Neural cell (in vitro differentiated cells): Measurements from ENCODE around the gene NAA35. TPM values are rescaled to one million over a fixed set of nuclear protein-coding genes. Genes with fewer than 3 reads are reported as not detected.

Source experiments
- H2AFZ ChIP-seq: fragments of 200-600, 300-800 bp; sonication (generic), shearing (Covaris generic); 2 replicates; pipeline ENCODE4 v1.6.0; 2014; ENCODE audit warnings: low read depth, mild to moderate bottlenecking, antibody characterized with exemption, low read length, moderate library complexity
- H3F3A ChIP-seq: fragments of 200-600 bp; shearing (Covaris generic); 2 replicates; pipeline ENCODE4 v1.6.1; 2016; ENCODE audit warnings: mild to moderate bottlenecking, moderate library complexity, mixed read lengths, antibody characterized with exemption, low read length; ENCODE audit not compliant: insufficient read depth, poor library complexity, severe bottlenecking
- H3K27ac ChIP-seq: fragments of 200-600, 300-800 bp; sonication (generic), shearing (Covaris generic); 2 replicates; pipeline ENCODE4 v1.5.1; 2014; ENCODE audit warnings: mild to moderate bottlenecking, low read length, moderate library complexity
- H3K27me3 ChIP-seq: fragments of 300-800, 200-600 bp; sonication (generic), shearing (Covaris generic); 2 replicates; pipeline ENCODE4 v1.6.0; 2014; ENCODE audit warnings: mild to moderate bottlenecking, low read depth, low read length, moderate library complexity; ENCODE audit not compliant: insufficient read depth
- H3K36me3 ChIP-seq: fragments of 300-800, 200-600 bp; sonication (generic), shearing (Covaris generic); 2 replicates; pipeline ENCODE4 v1.5.1; 2014; ENCODE audit warnings: mild to moderate bottlenecking, antibody characterized with exemption, low read length, moderate library complexity; ENCODE audit not compliant: insufficient read depth
- H3K4me2 ChIP-seq: fragments of 300-800, 200-600 bp; sonication (generic), shearing (Covaris generic); 2 replicates; pipeline ENCODE4 v1.6.0; 2014; ENCODE audit warnings: mild to moderate bottlenecking, low read length
- H3K4me3 ChIP-seq: fragments of 300-800, 200-600 bp; sonication (generic), shearing (Covaris generic); 2 replicates; pipeline ENCODE4 v1.5.1; 2014; ENCODE audit warnings: mild to moderate bottlenecking, low read length, moderate library complexity
- H3K79me2 ChIP-seq: fragments of 200-600 bp; shearing (Covaris generic); replicated peaks from 2 replicates; pipeline ENCODE4 v1.6.0; 2014; ENCODE audit warnings: mild to moderate bottlenecking, low read length, moderate library complexity; ENCODE audit not compliant: insufficient read depth
- H3K9ac ChIP-seq: fragments of 300-800, 200-600 bp; sonication (generic), shearing (Covaris generic); 2 replicates; pipeline ENCODE4 v1.6.1; 2016; ENCODE audit warnings: mild to moderate bottlenecking, low read length, mixed read lengths
- H3K9me2 ChIP-seq: fragments of 200-600 bp; shearing (Covaris generic); 2 replicates; pipeline ENCODE4 v1.6.1; 2016; ENCODE audit warnings: mild to moderate bottlenecking, low read length, mixed read lengths; ENCODE audit not compliant: insufficient read depth
- H3K9me3 ChIP-seq: fragments of 200-600, 300-800 bp; sonication (generic), shearing (Covaris generic); 2 replicates; pipeline ENCODE4 v1.6.1; 2016; ENCODE audit warnings: mild to moderate bottlenecking, mixed run types, low read length, moderate library complexity, mixed read lengths
- H4K20me1 ChIP-seq: fragments of 200-600 bp; shearing (Covaris generic); 2 replicates; pipeline ENCODE4 v1.6.1; 2016; ENCODE audit warnings: mild to moderate bottlenecking, mixed run types; ENCODE audit not compliant: insufficient read depth
- EP300 ChIP-seq: fragments of 450-650 bp; conservative IDR thresholded peaks from 2 replicates; pipeline ENCODE4 v1.6.1; 2014; ENCODE audit warnings: antibody characterized with exemption, mild to moderate bottlenecking, moderate library complexity; ENCODE audit not compliant: poor library complexity, severe bottlenecking
- EZH2 ChIP-seq: fragments of 200-600, 300-800 bp; shearing (Covaris generic), sonication (generic); IDR thresholded peaks from 2 replicates; pipeline ENCODE4 v1.6.1; 2014; ENCODE audit warnings: antibody characterized with exemption, low read length, borderline replicate concordance, mild to moderate bottlenecking; ENCODE audit not compliant: insufficient read depth, poor library complexity, severe bottlenecking
- MXI1 ChIP-seq: fragments of 450-650 bp; conservative IDR thresholded peaks from 2 replicates; pipeline ENCODE4 v1.6.1; 2014; ENCODE audit warnings: antibody characterized with exemption, mild to moderate bottlenecking; ENCODE audit not compliant: poor library complexity, severe bottlenecking
- POLR2AphosphoS5 ChIP-seq: IDR thresholded peaks from 2 replicates; pipeline ENCODE4 v1.6.1; 2012
- RAD21 ChIP-seq: fragments of 450-650 bp; conservative IDR thresholded peaks from 2 replicates; pipeline ENCODE4 v1.6.1; 2014; ENCODE audit warnings: antibody characterized with exemption, mild to moderate bottlenecking, moderate library complexity
- SMC3 ChIP-seq: fragments of 450-650 bp; conservative IDR thresholded peaks from 2 replicates; pipeline ENCODE4 v1.6.1; 2014; ENCODE audit warnings: antibody characterized with exemption, mild to moderate bottlenecking, moderate library complexity; ENCODE audit not compliant: poor library complexity
- TAF1 ChIP-seq: IDR thresholded peaks from 2 replicates; pipeline ENCODE4 v1.6.1; 2012; ENCODE audit warnings: low read depth
- polyA plus RNA-seq: library from polyadenylated mRNA; depleted of rRNA; stranded (reverse); fragments of >200 nt; gene quantifications from 2 replicates; pipeline ENCODE4 v1.2.3, GENCODE V29; 2014
- TF ChIP-seq, protein P1 (sequence below): fragments of 450-650 bp; IDR thresholded peaks from 2 replicates; pipeline ENCODE4 v1.5.1; 2014; ENCODE audit warnings: antibody characterized with exemption, mild to moderate bottlenecking, moderate library complexity; ENCODE audit not compliant: poor library complexity, severe bottlenecking
- TF ChIP-seq, protein P2 (sequence below): IDR thresholded peaks from 2 replicates; pipeline ENCODE4 v1.6.1; 2012; ENCODE audit warnings: borderline replicate concordance

NAA35 gene
- polyA plus RNA-seq, 1 donor from 2014 or later = 26.0 TPM

DNA sequence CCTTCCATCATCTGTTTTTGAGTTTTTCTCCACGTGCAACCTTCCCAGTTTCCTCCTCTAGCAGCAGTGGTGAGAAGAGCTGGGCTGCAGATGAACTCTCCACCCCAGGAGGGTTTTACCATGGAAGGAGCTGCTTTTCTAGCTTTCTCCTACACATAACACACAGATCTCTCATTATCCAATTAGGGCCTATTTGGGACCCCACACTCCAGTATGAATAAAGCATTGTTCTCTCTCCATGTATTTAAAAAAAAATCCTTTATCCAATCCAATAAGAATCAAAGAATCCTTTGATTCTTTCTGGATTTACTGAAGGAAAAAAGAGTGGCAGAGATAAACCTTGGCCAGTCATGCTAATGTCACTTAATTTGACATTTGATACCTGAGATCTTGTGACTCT, 31.6 kb upstream of the NAA35 start:
- no peak overlapping the region for H3K9ac ChIP-seq
- no peaks in the 10 kb centered on the region for H3K9me2 ChIP-seq
- H3K36me3 ChIP-seq = no peaks in the 10 kb centered on the region
- peak overlapping the region; percentile 3 for H3K4me2 ChIP-seq
- no peaks in the 10 kb centered on the region for H3K9me3 ChIP-seq
- H3K27me3 ChIP-seq = no peaks in the 10 kb centered on the region
- H3K79me2 ChIP-seq = no peaks in the 10 kb centered on the region
- H2AFZ ChIP-seq = no peak overlapping the region
- no peaks in the 10 kb centered on the region for H4K20me1 ChIP-seq
- H3F3A ChIP-seq = no peaks in the 10 kb centered on the region
- TF ChIP-seq, protein P1, sequence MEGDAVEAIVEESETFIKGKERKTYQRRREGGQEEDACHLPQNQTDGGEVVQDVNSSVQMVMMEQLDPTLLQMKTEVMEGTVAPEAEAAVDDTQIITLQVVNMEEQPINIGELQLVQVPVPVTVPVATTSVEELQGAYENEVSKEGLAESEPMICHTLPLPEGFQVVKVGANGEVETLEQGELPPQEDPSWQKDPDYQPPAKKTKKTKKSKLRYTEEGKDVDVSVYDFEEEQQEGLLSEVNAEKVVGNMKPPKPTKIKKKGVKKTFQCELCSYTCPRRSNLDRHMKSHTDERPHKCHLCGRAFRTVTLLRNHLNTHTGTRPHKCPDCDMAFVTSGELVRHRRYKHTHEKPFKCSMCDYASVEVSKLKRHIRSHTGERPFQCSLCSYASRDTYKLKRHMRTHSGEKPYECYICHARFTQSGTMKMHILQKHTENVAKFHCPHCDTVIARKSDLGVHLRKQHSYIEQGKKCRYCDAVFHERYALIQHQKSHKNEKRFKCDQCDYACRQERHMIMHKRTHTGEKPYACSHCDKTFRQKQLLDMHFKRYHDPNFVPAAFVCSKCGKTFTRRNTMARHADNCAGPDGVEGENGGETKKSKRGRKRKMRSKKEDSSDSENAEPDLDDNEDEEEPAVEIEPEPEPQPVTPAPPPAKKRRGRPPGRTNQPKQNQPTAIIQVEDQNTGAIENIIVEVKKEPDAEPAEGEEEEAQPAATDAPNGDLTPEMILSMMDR = no peak
- TF ChIP-seq EP300 (peak; percentile 45), POLR2AphosphoS5 (peak; percentile 33), RAD21 (no peak), TAF1 (no peak)
- TF ChIP-seq, protein P2, sequence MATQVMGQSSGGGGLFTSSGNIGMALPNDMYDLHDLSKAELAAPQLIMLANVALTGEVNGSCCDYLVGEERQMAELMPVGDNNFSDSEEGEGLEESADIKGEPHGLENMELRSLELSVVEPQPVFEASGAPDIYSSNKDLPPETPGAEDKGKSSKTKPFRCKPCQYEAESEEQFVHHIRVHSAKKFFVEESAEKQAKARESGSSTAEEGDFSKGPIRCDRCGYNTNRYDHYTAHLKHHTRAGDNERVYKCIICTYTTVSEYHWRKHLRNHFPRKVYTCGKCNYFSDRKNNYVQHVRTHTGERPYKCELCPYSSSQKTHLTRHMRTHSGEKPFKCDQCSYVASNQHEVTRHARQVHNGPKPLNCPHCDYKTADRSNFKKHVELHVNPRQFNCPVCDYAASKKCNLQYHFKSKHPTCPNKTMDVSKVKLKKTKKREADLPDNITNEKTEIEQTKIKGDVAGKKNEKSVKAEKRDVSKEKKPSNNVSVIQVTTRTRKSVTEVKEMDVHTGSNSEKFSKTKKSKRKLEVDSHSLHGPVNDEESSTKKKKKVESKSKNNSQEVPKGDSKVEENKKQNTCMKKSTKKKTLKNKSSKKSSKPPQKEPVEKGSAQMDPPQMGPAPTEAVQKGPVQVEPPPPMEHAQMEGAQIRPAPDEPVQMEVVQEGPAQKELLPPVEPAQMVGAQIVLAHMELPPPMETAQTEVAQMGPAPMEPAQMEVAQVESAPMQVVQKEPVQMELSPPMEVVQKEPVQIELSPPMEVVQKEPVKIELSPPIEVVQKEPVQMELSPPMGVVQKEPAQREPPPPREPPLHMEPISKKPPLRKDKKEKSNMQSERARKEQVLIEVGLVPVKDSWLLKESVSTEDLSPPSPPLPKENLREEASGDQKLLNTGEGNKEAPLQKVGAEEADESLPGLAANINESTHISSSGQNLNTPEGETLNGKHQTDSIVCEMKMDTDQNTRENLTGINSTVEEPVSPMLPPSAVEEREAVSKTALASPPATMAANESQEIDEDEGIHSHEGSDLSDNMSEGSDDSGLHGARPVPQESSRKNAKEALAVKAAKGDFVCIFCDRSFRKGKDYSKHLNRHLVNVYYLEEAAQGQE = no peak
- H3K27ac ChIP-seq = peak overlapping the region; percentile 55
- peak overlapping the region; percentile 9 for H3K4me3 ChIP-seq

DNA sequence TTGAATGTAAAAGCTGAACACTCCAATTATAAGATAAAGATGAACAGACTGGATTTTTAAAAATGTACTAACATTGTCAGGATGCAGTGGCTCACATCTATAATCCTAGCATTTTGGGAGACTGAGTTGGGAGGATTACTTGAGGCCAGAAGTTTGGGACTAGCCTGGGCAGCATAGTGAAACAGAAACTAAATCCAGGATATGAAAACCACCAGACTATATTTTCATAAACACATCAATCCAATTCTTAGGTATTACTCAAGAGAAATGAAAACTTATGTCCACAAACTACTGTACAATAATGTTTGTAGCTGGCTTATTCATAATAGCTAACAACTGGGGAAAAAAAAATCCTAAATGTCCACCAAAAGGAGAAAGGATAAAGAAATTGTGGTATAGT, 26.8 kb upstream of the NAA35 start:
- Histone ChIP-seq H3K9me2 (no peaks in the 10 kb centered on the region), H2AFZ (no peak overlapping the region), H3K4me2 (no peak overlapping the region), H3K27ac (no peak overlapping the region), H3K4me3 (no peak overlapping the region), H4K20me1 (no peaks in the 10 kb centered on the region), H3K36me3 (no peaks in the 10 kb centered on the region), H3K27me3 (no peaks in the 10 kb centered on the region), H3K9ac (no peak overlapping the region), H3F3A (no peaks in the 10 kb centered on the region), H3K79me2 (no peaks in the 10 kb centered on the region), H3K9me3 (no peaks in the 10 kb centered on the region)
- TF ChIP-seq SMC3 (no peak), EP300 (no peak), POLR2AphosphoS5 (no peak), RAD21 (no peak), EZH2 (no peak), TAF1 (no peak), MXI1 (no peak)
- TF ChIP-seq, protein P2 = no peak
- TF ChIP-seq, protein P1 = no peak
